Activated naive CD4-positive, alpha-beta T cell treated with anti-CD3 and anti-CD28 coated beads, Interleukin-2, amount 10 ng/mL, durations not matched to agents 5 hours and 36 hours (primary cell): ENCODE data around the gene ZC3H13. TPM values are rescaled to one million over a fixed set of nuclear protein-coding genes. Genes with fewer than 3 reads are reported as not detected.

ENCODE experiments used
- total RNA-seq, 2 experiments: library from RNA; stranded (reverse); gene quantifications; one replicate each; pipeline ENCODE4 v1.2.3, GENCODE V29; 2021

ZC3H13 gene, protein sequence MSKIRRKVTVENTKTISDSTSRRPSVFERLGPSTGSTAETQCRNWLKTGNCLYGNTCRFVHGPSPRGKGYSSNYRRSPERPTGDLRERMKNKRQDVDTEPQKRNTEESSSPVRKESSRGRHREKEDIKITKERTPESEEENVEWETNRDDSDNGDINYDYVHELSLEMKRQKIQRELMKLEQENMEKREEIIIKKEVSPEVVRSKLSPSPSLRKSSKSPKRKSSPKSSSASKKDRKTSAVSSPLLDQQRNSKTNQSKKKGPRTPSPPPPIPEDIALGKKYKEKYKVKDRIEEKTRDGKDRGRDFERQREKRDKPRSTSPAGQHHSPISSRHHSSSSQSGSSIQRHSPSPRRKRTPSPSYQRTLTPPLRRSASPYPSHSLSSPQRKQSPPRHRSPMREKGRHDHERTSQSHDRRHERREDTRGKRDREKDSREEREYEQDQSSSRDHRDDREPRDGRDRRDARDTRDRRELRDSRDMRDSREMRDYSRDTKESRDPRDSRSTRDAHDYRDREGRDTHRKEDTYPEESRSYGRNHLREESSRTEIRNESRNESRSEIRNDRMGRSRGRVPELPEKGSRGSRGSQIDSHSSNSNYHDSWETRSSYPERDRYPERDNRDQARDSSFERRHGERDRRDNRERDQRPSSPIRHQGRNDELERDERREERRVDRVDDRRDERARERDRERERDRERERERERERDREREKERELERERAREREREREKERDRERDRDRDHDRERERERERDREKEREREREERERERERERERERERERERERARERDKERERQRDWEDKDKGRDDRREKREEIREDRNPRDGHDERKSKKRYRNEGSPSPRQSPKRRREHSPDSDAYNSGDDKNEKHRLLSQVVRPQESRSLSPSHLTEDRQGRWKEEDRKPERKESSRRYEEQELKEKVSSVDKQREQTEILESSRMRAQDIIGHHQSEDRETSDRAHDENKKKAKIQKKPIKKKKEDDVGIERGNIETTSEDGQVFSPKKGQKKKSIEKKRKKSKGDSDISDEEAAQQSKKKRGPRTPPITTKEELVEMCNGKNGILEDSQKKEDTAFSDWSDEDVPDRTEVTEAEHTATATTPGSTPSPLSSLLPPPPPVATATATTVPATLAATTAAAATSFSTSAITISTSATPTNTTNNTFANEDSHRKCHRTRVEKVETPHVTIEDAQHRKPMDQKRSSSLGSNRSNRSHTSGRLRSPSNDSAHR (N-terminal part only)
- total RNA-seq: 10 to 100 TPM; 36.5 to 37.1 TPM

DNA sequence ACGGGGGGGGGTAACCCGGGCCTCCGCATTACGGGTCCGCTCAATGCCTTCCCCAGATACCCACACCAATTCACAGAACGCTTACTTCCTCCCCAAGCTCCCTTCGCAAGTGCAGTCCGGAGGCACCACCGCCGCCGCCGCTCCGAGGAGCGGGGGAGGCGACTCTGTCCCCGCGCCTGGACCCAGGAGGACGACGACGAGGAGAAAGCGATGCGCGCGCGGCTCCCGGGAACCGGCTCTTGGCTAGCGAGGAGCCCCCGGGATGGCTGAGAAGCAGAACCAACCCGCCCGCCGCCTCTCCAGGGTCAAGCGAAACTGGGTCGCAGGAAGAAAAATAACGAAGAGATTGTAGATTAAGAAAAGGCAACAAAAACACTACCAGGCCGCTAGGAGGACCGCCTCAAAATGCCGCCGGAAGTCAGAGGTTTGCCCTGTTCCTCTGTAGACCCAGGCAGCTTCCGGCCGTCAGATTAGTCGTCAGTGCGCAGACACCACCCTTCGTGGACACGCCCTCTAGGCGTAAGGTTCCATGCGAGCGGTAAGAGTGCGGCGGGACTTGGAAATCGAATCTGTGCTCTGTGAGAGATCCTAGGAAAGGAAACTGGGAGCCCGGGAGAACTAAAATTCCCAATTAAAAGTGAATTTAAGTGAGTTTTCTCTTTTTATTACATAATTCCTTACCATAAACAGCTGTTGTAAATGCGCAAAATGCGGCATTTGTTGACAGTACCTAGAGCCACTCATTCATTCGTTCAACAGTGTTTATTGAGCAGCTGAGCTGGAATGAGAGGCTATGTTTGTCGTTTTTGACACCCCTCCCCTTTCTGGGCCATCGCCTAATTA is at the start of gene ZC3H13:
Gene ZC3H13, minus strand, starts transcription at position 428 of the 843 bp plus-strand sequence. CDS start 7,239 bp downstream, outside the sequence.

Other genes with a start within 250 kb of the ZC3H13 start
- gene SIAH3, start 201.0 kb downstream of the ZC3H13 start, total RNA-seq: under 1 TPM; 0.08 to 0.17 TPM
- not detected for gene CPB2, start 52.3 kb upstream of the ZC3H13 start, total RNA-seq
- 1,000 to 10,000 TPM; 1,084 to 1,086 TPM for gene LCP1, start 129.4 kb upstream of the ZC3H13 start, total RNA-seq
- gene LRRC63, start 159.2 kb upstream of the ZC3H13 start, total RNA-seq: under 1 TPM; 0.63 to 0.79 TPM